Ammon's horn (tissue), 1 donor: ENCODE measurements around the gene DCAF6.

Source experiments
- DNase-seq: peaks from one replicate; pipeline ENCODE4 v3.0.0-alpha.2; 2016; ENCODE audit warnings: low spot score

The DCAF6 gene

DNA sequence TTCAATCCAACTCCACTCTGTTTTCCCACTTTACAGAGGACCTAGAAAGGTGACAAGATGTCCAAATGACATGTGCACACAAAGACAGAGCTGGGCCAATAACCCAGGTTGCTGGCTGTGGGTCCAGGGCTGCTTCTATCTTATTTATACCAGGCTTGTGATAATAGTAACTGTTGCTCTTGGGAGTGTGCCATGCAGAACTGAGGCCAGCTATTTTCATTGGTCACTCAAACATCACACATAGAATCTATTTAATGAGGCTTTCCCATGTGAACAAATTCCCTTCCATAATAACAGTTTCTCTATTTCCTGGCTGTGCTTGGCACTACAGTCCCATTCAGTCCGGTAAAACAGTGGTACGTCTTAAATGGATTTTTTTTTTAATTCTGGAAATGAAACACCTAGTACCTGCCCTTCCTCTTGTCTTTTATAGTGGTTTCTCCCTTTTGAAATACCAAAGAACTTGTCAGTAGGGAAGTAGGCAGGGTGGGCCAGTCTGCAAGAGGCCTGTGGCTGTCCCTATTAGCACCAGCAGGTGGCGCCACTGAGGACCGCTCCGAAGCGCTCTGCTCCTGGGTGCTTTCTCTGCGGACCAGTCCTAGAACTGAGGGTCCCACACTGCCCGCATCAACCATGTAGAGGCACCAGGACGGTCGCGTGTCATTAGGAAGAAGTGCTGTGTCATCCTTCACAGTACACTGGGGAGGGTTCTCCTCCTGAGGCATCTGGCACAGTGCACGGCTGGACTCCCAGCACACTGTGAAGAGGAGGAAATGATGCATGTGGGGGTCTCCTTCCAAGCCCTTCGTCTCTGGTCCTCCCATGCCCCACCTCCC lies 148.1 kb downstream of the DCAF6 start:
- peak; percentile 40 for DNase-seq

DNA sequence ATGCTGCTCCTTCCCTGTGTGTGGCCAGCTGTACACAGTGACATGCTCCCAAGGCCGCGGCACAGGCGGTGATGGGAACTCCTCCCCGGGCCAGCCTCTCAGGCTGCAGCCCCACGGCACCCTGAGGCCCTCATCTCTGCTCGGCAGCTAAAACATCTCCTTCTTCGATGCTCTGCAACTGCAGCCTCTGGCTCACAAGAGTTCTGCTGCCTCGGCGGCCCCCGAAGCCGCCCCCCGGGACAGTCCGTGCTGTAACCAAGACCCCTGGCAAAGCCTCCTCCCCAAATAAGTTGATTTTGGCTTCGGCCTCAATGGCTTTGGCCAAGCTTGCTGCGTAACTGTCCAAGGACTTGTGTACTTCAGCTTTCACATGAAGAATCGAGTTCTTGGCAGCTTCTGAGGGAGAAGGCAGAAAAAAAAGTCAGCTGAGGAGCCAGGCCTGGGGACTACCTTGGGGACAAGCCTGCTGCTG lies 149.0 kb downstream of the DCAF6 start:
- peak; percentile 36 for DNase-seq

DNA sequence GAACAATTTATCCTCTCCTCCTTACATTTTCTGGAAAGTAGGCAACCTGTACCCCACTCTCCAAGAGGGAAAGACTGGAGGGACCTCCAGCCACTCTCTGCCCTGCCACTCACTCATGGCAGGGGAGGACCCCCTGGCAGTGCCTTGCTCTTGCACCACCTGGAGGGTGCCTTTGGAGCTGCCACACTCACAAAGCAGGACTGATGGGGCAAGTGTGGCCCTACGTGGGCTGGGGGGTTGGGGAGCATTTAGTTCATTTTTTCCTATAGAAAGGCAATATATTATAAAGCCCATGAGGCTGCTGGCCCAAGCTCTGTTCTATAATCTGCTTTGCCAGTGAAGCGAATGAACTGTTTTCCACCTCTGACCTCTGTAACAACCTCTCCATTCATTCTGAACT lies 150.0 kb downstream of the DCAF6 start:
- no peak for DNase-seq

DNA sequence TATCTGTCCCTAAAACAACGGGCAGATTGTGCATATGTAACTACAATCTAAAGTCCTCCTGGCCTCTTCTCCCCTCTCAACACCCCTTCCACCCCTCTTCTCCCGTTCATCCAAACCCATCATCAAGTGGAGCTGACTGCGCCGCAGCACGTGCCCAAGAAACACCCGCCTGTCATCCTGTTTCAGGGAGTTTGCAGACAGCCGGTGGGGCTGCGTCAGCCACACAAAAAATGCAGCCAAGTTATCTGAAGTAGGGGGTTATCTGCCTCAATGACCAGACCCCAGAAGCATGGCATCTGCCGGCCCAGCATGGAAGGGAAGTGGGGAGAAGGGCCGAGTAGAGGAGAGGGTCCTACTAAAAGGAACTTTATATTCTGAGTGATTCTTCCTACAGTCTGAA lies 151.2 kb downstream of the DCAF6 start:
- DNase-seq, result no peak

DNA sequence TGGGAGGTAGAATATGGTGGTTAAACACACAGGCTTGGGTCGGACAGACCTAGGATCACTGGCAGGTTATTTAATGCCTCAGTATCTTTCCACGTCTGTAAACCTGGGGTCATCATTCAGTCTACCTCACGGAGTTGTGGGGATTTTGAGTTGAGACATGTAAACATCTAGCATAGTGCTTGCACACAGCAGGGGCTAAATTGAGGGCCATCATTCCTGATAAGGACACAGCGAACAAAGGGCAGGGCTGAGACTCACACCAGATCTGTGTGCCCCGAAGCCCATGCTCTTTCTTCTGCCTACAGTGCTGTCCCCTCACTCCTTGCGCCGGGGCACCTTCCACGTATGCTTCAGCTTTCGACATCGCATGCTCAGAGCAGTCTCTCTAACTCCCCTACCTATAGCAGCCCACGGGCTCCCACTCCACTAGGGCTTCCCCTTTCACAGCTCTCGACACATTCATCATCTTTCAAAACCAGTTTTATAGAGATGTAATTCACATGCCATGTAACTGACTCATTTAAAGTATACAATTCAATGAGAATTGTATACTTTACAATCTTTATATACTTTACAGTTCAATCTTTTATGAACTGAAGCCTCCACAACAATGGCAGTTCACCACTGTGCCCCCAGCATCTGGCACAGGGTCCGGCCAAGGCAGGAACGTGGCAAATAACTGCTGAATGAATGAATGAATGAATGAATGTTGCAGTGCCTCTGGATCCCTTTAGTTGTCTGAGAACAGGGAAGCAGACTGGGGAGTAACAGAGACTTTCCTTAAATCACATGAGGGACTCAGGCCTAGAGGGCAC lies 152.2 kb downstream of the DCAF6 start:
- no peak for DNase-seq

DNA sequence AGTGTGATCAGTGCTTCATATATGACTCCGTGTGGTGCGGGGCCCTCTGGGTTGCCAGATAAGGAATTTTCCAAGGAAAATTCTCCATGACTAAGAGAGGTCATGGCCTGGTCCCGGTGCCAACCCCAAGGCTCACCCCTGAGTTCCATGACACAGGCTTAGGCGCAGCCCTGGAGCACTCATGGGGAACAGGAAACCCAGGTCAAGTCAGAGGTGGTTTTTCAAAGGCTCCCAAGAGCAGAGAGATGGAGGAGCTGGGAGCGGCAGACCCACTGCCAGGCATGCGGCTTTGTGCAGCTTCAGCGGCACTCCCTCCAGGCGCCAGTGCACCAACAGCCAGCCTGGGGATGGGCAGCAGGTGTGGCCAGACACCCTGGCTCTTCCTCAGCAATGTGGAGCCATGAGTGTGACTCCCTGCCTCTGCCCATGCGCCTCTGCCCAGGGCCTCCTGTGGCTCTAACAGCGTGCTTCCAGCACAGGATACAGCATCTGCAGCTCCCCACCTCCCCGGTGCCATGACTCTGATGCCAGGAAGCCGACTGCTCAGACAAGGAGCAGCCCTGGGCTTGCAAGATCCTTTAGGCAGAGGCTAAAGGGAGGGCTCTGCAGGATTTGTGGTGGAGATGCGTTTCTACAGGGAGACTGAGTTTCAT lies 153.0 kb downstream of the DCAF6 start:
- DNase-seq, result no peak

DNA sequence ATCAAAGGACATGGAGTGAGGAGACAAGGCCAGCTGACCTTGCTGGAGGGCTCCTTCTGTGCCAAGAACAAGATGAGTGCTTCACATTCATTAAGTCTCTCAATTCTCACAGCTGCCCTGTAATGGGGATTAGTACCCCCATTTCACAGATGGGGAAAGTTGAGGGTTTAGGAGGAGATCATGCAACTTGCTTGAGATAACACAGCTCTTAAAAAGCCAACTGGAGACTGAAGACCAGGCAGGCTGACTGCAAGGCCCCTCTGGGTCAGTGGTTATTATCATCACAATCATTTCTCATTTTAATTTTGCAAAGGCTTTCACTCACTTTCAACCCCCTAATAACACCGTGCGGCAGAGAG lies 153.5 kb downstream of the DCAF6 start:
- no peak for DNase-seq

DNA sequence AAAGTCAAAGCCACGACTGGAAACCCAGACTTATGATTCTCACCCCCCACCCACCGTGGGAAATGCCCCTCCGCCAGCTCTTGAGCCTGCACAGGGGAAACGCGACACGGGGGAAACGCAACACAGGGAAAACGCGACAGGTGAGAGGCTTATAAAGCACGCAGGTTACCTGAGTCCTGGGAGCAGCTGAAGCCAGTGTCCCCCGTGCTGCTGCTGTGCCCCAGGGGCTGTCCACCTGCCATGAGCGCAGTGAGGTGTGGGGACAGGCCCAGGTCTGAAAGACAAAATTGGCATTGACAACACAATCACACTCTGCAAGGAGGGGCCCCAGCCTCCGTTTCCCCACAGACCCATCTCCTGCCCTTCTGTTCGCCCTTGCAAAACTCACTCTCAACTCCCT lies 153.9 kb downstream of the DCAF6 start:
- no peak for DNase-seq

DNA sequence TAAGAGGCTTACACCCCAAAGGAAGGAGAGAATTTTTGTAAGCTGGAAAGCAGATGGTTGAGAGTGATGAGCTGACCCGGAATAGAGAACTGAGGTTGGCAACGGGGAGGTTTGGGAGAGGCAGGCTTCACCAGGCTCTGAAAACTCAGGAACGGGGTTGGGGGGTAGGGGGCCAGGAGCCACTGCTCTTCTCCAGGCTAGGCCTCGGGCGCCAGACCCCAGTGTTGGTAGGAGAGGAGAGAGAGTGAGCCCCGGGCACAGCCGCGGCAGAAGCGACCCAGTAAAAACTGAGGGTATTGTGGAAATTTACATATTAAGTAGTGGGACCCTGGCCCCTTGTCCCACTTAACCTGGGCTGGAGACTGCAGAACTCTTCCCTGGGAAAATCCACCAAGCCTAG lies 154.6 kb downstream of the DCAF6 start:
- DNase-seq, result no peak

DNA sequence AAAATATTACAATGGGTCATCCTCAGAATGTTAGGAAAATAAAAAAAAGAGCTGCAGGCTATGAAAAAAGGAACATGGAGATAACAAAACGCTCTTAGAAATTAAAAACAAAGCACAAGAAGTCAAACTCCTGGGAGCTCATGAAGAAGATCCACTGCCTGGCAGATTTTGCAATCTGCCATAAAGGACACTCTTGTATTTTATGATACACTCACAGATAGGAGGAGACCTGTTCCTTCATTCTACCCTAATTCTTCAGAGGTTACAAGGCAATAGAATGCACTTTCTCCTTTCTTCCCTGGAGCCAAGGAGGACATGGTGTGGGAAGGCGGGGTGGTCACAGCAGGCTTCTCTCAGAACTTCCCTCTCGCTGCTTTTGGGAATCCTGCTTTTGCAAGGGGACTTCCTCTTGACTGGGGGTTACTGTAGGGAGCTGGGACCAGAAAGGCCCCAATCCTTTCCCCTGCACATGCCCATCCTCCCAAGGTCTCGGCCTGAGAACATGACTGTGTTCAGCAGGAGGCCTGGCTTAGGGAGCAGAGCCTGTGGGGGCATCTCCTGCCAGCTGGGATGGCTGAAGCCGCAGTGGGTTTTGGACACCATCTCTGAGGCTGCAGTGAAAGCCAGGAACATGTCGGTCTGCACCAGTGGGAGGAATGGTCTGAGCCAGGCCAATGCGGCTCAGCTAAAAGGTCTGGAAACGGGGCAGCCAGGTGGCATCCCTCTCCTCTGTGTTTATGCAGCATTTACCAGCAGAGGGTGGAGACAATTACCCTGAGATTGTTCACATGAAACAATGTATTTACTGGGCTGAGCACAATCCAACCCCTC lies 155.5 kb downstream of the DCAF6 start:
- no peak for DNase-seq

DNA sequence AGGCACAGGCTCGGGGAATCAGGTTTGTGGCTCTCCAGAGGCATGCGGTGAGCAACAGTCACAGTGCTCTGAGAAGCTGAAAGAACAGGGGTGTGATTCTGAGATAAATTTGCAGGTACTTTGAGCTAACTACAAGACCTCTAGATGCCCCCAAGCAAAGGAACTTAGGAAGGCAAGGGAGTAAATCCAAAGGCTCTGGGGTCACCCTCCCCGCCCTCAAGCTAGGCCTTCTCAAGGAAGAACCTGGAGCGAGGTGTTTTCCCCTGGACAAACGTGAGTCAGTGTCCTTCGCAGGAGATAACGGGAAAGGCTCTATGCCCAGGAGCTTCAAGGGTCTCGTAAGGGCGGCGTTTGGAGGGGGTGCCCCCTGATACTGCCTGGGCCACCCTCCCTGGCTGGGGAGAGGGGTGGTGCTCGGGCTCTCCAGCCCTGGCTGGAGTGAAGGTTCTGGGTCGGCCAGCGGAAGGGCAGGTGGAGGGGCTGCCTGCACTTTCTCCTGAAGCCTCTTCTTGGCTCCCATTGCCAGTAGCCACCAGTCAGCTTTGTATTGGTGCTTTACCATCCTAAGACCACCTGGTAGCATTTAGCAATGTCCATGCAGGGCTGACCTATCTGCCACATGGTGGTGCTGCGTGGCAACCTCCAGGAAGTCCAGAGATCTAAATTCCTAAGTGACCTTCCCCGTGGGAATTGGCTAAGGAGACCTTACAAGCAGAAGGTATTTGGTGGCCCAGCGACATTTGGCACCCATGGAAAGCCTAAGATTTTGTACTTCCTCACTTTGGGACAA lies 156.3 kb downstream of the DCAF6 start:
- DNase-seq, result no peak

DNA sequence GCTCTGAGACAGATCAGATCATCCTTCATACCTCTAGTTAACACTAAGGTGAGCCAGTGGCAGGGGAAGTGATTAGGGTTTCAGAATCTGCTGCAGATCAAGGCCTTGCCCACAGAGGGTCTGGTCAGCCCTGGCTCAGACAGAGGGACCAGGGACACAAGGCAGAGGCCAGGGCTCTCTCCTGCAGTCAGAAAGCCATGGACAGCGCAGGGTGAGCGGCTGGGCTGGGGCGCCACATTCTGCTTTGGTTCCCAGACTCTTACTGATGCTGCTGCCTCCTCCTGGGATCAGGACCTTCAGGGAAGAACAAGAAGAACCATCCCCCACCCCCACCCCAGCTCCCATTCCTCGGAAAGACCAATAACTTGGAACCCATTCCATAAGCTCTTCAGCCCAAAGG lies 157.1 kb downstream of the DCAF6 start:
- no peak for DNase-seq

DNA sequence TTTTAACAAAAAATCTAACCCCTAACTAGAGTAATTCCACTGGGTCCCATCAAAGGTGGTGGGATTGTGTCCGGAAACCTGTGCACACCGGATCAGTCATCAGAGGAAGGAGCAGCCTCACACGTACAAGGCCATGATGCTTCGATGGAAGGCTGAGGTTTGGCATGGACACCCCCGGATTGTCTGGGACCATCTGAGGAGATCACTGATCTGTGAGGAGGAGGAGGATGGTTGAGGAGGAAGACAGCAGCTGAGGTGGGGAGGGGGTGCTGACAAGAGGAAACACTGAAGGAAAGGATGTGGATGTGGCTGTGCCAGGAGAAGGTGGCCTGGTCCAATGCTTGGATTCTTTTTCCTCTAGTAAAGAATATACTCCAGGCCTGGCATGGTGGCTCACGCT lies 159.0 kb downstream of the DCAF6 start:
- no peak for DNase-seq

DNA sequence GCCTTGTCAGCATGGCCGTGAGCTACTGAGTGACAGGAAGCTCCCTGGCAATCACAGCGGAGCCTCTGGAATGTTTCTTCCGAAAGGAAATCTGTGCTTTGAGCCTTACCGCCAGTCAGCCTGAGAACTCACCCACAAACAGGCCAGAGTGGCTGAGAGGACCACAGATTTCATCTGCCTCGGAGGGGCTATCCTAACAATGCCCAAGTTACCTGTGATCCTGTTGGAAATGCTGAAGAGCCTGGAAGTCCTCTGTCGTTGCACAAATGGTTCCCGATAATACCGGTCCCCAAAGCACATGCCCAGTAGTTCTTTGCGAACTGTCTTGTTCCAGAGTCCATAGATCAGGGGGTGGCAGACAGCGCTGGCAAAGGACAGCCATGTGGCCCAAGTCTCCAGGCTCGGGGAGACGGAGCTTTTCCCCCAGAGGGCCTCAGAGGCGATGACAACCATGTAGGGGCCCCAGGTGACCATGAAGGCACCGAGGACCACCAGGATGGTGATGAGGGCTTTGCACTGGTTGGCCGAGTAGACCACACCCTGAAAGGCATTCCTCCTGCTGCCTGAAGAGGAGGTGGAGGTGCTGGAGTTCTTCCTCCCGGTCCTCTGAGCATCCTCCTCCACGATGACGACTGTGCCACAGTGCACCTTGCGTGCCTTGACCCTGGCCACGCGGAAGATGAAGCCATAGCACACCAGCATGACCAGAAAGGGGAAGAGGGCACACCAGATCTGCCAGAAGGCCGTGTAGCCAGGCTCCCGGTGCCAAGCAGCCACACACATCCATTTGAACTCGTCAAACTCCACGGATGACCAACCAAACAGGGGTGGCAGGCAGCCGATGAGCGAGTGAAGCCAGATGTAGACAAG lies 160.0 kb downstream of the DCAF6 start:
- no peak for DNase-seq

DNA sequence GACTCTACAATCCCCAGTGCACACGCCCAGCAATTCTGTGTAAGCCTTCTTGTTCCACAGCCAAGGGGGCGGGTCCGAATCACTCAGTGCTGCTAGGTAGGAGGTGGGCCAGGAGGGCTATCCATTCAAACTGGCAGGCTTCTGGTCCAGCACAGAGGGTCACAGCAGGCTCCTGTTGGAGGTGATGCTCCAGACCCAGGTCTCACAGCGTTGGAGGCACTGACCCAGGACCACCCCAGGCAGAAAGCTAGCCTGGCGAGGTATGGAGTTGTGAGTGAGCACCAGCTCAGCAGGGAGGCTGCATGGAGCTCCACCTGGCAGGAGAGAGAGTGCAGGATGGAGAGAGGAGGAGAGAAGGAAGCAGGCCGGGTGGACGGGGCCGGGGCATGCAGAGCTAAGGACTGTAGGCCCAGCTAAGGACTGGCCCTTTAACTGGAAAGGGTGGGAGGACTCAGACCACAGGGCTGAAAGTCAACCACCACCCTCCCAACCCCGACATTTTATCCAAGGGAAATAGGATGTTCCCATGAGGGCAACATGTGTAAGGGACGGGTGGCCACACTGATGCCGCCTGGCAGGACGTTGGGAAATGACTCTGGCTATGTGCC lies 161.5 kb downstream of the DCAF6 start:
- DNase-seq, result no peak

DNA sequence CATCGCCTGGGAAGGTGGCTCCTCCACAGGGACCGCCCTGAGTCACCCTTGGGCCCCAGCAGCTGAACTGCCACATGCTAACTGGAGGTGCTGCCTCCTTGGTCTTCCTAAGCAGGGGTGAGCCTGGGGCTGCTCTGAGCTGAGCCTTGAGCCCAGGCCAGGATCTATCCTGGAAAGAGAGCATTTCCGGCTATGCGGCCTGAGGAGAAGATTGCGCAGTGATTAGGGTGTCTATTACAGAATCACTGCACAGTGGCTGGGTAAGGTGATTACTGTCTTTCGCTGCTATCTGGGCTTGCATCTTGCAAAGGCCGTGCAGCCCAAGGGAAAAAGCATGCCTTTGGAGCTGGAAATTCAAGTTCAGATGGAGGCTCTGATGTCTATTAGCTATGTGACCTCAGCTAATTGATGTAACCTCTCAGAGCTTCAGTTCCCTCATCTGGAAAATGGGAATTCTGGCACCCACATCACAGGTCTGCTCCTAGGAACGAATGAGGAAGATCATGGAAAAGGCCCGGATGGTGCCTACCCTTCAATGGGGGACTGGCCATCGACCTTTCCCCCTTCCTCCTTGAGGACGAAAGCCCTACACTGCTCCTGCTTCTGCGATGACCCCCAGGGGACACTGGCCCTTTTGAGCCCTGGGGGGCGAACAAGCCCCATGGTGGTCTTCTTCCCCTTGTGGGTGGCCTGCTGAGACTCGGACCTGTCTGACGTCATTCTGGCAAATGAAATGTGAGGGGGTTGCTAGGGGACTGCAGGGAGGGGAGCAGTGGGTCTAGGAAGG lies 162.2 kb downstream of the DCAF6 start:
- DNase-seq, result no peak

DNA sequence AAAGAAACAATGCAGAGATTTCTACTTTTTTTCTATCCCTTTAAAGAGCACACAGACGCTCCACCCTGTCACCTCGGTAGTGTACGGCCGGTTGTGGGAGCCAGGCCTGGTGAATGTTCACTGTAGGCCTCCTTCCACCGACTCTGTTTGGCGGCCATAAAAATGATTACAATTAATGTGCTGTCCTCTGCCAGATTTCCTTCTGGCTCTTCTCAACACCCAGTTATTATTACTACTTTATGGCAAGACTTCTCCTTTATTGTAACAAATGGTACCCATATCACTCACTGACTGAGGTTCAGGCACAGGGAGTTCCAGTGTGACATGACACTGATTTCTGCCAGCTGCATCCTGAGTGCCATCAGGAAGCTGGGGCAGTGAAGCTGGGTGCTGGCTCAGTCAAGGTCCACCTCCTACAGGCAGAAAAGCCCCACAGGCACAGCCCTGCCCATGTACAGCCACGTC lies 162.9 kb downstream of the DCAF6 start:
- no peak for DNase-seq

DNA sequence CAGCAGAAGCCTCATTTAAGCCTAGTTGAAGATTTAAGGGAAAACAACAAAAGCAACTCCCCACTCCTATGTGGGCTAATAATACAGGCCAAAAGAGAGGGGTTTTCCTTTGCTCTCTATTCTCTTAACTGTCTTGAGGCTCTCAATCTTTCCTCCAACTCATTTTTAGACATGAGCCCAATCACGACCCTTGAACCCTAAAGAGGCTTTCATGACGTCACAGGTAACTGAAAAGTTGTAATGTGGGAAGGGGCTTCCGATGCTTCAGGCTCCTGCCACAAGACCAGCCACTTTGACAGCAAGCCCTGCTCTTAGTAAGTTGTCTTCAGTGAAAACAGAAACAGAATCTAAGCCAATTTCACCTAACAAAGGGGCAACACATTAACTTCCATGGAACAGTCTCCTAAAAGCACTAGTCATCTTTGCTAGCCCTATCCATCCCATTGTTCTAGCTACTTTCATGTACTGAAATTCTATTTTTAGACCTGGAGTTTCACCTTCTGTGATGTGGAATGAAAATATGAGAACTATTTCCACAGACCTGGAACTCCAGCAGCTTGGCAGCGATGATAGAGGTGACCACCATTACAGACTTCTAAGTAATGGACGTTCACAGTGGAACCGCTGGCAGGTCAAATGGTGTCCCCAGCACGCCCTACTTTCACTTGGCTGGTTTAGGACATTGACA lies 164.0 kb downstream of the DCAF6 start:
- DNase-seq, result no peak
